HG02588 (cell line): Measurements from ENCODE around the gene GSG1L.

Source experiments
- ATAC-seq: cut with Tn5 transposase; IDR thresholded peaks from one replicate; pipeline ENCODE4 v1.9.1; 2021; ENCODE audit warnings: mild to moderate bottlenecking, moderate library complexity; ENCODE audit not compliant: unreplicated experiment

The GSG1L gene

GRCh38 chr16:27764869-27765675 is 298.4 kb downstream of the GSG1L start:
- ATAC-seq: no peak

- ATAC-seq: no peak
Observed at GRCh38 chr16:27764427-27764826, 299.1 kb downstream of the GSG1L start.

GRCh38 chr16:27762441-27762840 is 301.1 kb downstream of the GSG1L start:
- no peak for ATAC-seq

- no peak for ATAC-seq
Observed at GRCh38 chr16:27761816-27762215, 301.7 kb downstream of the GSG1L start.

- no peak for ATAC-seq
Observed at GRCh38 chr16:27760789-27761176, 302.7 kb downstream of the GSG1L start.

GRCh38 chr16:27759967-27760788 is 303.3 kb downstream of the GSG1L start:
- no peak for ATAC-seq

GRCh38 chr16:27759301-27759871 is 304.1 kb downstream of the GSG1L start:
- ATAC-seq: no peak

- no peak for ATAC-seq
Observed at GRCh38 chr16:27758544-27758943, 305.0 kb downstream of the GSG1L start.

GRCh38 chr16:27756206-27756970 is 307.1 kb downstream of the GSG1L start:
- no peak for ATAC-seq

GRCh38 chr16:27754788-27755690 is 308.5 kb downstream of the GSG1L start:
- ATAC-seq: no peak

GRCh38 chr16:27753563-27753962 is 310.0 kb downstream of the GSG1L start:
- ATAC-seq: no peak

- no peak for ATAC-seq
Observed at GRCh38 chr16:27752241-27752640, 311.3 kb downstream of the GSG1L start.

GRCh38 chr16:27751676-27752075 is 311.8 kb downstream of the GSG1L start:
- ATAC-seq: no peak

GRCh38 chr16:27751233-27751632 is 312.3 kb downstream of the GSG1L start:
- ATAC-seq: no peak

- ATAC-seq: no peak
Observed at GRCh38 chr16:27749946-27750345, 313.6 kb downstream of the GSG1L start.

- ATAC-seq: no peak
Observed at GRCh38 chr16:27749547-27749875, 314.0 kb downstream of the GSG1L start.

- no peak for ATAC-seq
Observed at GRCh38 chr16:27748868-27749546, 314.5 kb downstream of the GSG1L start.

GRCh38 chr16:27747946-27748345 is 315.6 kb downstream of the GSG1L start:
- no peak for ATAC-seq

- ATAC-seq: no peak
Observed at GRCh38 chr16:27746076-27746855, 317.2 kb downstream of the GSG1L start.
